ENCODE measurements around the gene DYNC1H1. TPM values are rescaled to one million over a fixed set of nuclear protein-coding genes. Genes with fewer than 3 reads are reported as not detected.
A peak's percentile ranks its signal among the peaks of the same experiment; 100 is the strongest.

DYNC1H1 gene
- total RNA-seq, 1 donor from 2014 or later: 783 TPM

GRCh38 chr14:101926620-101927019, 37.8 kb upstream of the DYNC1H1 start:
- Histone ChIP-seq H3K36me3 (ENCODE audit: control insufficient read depth, insufficient read depth, low read length) (peaks cover 5% of the 10 kb centered on the region), H3K4me3 (ENCODE audit: low read depth, low read length) (no peak overlapping the region), H3K27me3 (ENCODE audit: control insufficient read depth, insufficient read depth, low read length) (no peaks in the 10 kb centered on the region)
- no peak for DNase-seq (ENCODE audit: low read depth)
- no peak for TF ChIP-seq CTCF (IDR thresholded peaks at IDR 0.05; ENCODE audit: insufficient read depth, low read length, poor library complexity, severe bottlenecking)

GRCh38 chr14:101927859-101928258, 36.5 kb upstream of the DYNC1H1 start:
- no peak for TF ChIP-seq CTCF (IDR thresholded peaks at IDR 0.05; ENCODE audit: insufficient read depth, low read length, poor library complexity, severe bottlenecking)
- Histone ChIP-seq H3K27me3 (ENCODE audit: control insufficient read depth, insufficient read depth, low read length) (no peaks in the 10 kb centered on the region), H3K4me3 (ENCODE audit: low read depth, low read length) (no peak overlapping the region), H3K36me3 (ENCODE audit: control insufficient read depth, insufficient read depth, low read length) (peaks cover 5% of the 10 kb centered on the region)
- peak; percentile 26 for DNase-seq (ENCODE audit: low read depth)

GRCh38 chr14:101928415-101928841, 35.9 kb upstream of the DYNC1H1 start:
- Histone ChIP-seq H3K4me3 (ENCODE audit: low read depth, low read length) (no peak overlapping the region), H3K36me3 (ENCODE audit: control insufficient read depth, insufficient read depth, low read length) (peaks cover 3% of the 10 kb centered on the region), H3K27me3 (ENCODE audit: control insufficient read depth, insufficient read depth, low read length) (peaks cover 4% of the 10 kb centered on the region)
- no peak for DNase-seq (ENCODE audit: low read depth)
- TF ChIP-seq CTCF (IDR thresholded peaks at IDR 0.05; ENCODE audit: insufficient read depth, low read length, poor library complexity, severe bottlenecking): no peak

GRCh38 chr14:101929096-101929495, 35.3 kb upstream of the DYNC1H1 start:
- no peak for DNase-seq (ENCODE audit: low read depth)
- H3K4me3 ChIP-seq (ENCODE audit: low read depth, low read length): no peak overlapping the region

GRCh38 chr14:101929946-101930345, 34.4 kb upstream of the DYNC1H1 start:
- H3K36me3 ChIP-seq (ENCODE audit: control insufficient read depth, insufficient read depth, low read length): peaks cover 3% of the 10 kb centered on the region
- H3K4me3 ChIP-seq (ENCODE audit: low read depth, low read length): no peak overlapping the region
- no peak for TF ChIP-seq CTCF (IDR thresholded peaks at IDR 0.05; ENCODE audit: insufficient read depth, low read length, poor library complexity, severe bottlenecking)
- peaks cover 6% of the 10 kb centered on the region for H3K27me3 ChIP-seq (ENCODE audit: control insufficient read depth, insufficient read depth, low read length)
- no peak for DNase-seq (ENCODE audit: low read depth)

More at GRCh38 chr14:101929096-101929495, 35.3 kb upstream of the DYNC1H1 start:
- Histone ChIP-seq H3K36me3 (ENCODE audit: control insufficient read depth, insufficient read depth, low read length) (peaks cover 3% of the 10 kb centered on the region), H3K27me3 (ENCODE audit: control insufficient read depth, insufficient read depth, low read length) (peaks cover 6% of the 10 kb centered on the region)
- no peak for TF ChIP-seq CTCF (IDR thresholded peaks at IDR 0.05; ENCODE audit: insufficient read depth, low read length, poor library complexity, severe bottlenecking)

- Histone ChIP-seq H3K36me3 (ENCODE audit: control insufficient read depth, insufficient read depth, low read length) (peaks cover 3% of the 10 kb centered on the region), H3K27me3 (ENCODE audit: control insufficient read depth, insufficient read depth, low read length) (peaks cover 6% of the 10 kb centered on the region), H3K4me3 (ENCODE audit: low read depth, low read length) (no peak overlapping the region)
- no peak for DNase-seq (ENCODE audit: low read depth)
- no peak for TF ChIP-seq CTCF (IDR thresholded peaks at IDR 0.05; ENCODE audit: insufficient read depth, low read length, poor library complexity, severe bottlenecking)
Observed at GRCh38 chr14:101932673-101933072, 31.7 kb upstream of the DYNC1H1 start.
